Activated naive CD4-positive, alpha-beta T cell treated with anti-CD3 and anti-CD28 coated beads, Interleukin-2, amount 10 ng/mL, durations not matched to agents 7 days and 5 days (primary cell): ENCODE measurements around the gene PAFAH1B2.
A peak's percentile ranks its signal among the peaks of the same experiment; 100 is the strongest.

Experiments used
- CTCF ChIA-PET: fragments of 350-600 bp; sonication (Branson Sonifier 250); formaldehyde crosslinking; loops from one replicate; lab custom pipeline; 2021; ENCODE audit warnings: antibody characterized with exemption; lab: Charles Lee
- DNase-seq: peaks from one replicate; pipeline ENCODE4 v3.0.0-alpha.2; 2020
- H3K27ac Mint-ChIP-seq: one replicate; pipeline ENCODE4 v1.8.0; 2021; ENCODE audit warnings: mild to moderate bottlenecking, moderate library complexity, mixed read lengths
- H3K27me3 Mint-ChIP-seq: one replicate; pipeline ENCODE4 v1.8.0; 2021; ENCODE audit warnings: mild to moderate bottlenecking, mixed read lengths
- H3K36me3 Mint-ChIP-seq: one replicate; pipeline ENCODE4 v1.8.0; 2021; ENCODE audit warnings: mixed read lengths
- H3K4me1 Mint-ChIP-seq: one replicate; pipeline ENCODE4 v1.8.0; 2021; ENCODE audit warnings: mixed read lengths
- H3K4me3 Mint-ChIP-seq: one replicate; pipeline ENCODE4 v1.8.0; 2021; ENCODE audit warnings: mild to moderate bottlenecking, moderate library complexity, mixed read lengths
- H3K9me3 Mint-ChIP-seq: one replicate; pipeline ENCODE4 v1.8.0; 2021; ENCODE audit warnings: mixed read lengths

Gene PAFAH1B2

DNA sequence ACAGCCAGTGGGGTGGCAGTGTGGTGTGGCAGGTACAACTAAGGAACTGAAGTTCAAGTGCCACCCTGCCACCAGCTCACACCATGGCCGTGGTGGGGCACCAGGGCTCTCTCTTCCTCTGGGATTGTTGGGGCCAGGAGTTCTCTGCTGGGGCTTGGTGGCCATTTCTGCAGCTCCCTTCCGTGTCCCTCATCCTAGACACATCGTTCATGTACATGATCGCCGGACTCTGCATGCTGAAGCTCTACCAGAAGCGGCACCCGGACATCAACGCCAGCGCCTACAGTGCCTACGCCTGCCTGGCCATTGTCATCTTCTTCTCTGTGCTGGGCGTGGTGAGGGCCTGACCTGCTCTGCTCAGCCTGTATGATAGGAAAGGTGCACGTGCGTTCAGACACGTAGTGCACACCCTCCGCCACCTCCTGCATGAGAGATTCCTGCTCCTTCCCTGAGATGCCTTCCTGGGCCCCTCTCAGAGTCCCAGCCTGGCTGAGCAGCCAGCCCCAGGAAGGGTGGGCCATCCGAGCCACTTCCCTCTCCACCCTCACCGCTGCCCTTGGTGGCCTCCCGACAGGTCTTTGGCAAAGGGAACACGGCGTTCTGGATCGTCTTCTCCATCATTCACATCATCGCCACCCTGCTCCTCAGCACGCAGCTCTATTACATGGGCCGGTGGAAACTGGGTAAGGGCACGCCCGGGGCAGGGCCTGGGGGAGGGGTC is 47.8 kb downstream of the PAFAH1B2 start:
- Mint-ChIP-seq H3K27ac (no peak overlapping the region), H3K4me1 (peaks cover 11% of the 10 kb centered on the region), H3K4me3 (no peak overlapping the region), H3K36me3 (peaks cover 5% of the 10 kb centered on the region), H3K9me3 (no peaks in the 10 kb centered on the region), H3K27me3 (no peaks in the 10 kb centered on the region)
- no peak for DNase-seq
- CTCF ChIA-PET: interaction anchor here (3.0 kb wide), 1 partner anchor 11 kb away, joined by 14 read pairs; no protein-coding TSS in a partner anchor

GRCh38 chr11:117192401-117192875 is 48.4 kb downstream of the PAFAH1B2 start:
- no peak for DNase-seq
- Mint-ChIP-seq H3K4me1 (peaks cover 11% of the 10 kb centered on the region), H3K36me3 (peaks cover 5% of the 10 kb centered on the region), H3K9me3 (no peaks in the 10 kb centered on the region), H3K27ac (no peak overlapping the region), H3K4me3 (no peak overlapping the region), H3K27me3 (no peaks in the 10 kb centered on the region)
- CTCF ChIA-PET: interaction anchor here (3.0 kb wide), 1 partner anchor 11 kb away, joined by 14 read pairs; no protein-coding TSS in a partner anchor

DNA sequence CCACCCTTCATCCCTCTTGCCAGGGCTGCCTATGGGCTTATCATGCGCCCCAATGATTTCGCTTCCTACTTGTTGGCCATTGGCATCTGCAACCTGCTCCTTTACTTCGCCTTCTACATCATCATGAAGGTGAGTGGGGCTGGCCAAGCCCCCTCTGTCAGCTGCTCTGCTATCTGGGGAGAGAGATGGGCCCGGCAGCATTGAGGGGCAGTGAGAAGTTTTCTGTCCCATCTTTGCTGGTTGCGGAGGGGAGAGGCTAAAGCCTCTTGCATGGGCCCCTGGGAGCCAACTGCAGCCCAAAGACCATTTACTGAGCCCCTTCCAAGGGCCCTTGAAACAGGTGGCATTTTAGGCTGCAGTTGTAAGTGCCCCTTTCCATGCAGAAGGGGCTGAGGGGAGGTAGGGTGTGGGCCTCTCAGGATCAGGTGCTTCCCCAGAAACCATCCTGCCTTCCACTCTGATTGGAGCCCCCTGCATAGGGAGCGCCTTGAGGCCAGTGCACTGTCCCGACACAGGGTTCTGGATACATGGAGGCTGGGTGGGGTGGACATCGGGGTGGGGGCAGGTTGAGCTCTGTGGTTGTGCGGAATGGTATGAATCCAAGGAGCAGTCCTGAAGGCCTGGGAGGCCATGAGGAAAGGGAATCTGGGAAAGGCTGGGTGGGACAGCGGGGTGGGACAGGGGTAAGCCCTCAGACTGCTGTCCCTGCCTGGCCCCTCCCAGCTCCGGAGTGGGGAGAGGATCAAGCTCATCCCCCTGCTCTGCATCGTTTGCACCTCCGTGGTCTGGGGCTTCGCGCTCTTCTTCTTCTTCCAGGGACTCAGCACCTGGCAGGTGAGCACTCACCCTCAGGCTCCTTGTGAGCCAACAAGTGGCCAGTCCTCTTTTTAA is 49.3 kb downstream of the PAFAH1B2 start:
- H3K27ac Mint-ChIP-seq: peak overlapping the region; percentile 71
- no peak overlapping the region for H3K4me3 Mint-ChIP-seq
- peaks cover 11% of the 10 kb centered on the region for H3K4me1 Mint-ChIP-seq
- H3K9me3 Mint-ChIP-seq: no peaks in the 10 kb centered on the region
- CTCF ChIA-PET: interaction anchor here (3.0 kb wide), 1 partner anchor 12 kb away, joined by 14 read pairs; no protein-coding TSS in a partner anchor
- H3K36me3 Mint-ChIP-seq: peaks cover 5% of the 10 kb centered on the region
- DNase-seq: no peak
- no peaks in the 10 kb centered on the region for H3K27me3 Mint-ChIP-seq

DNA sequence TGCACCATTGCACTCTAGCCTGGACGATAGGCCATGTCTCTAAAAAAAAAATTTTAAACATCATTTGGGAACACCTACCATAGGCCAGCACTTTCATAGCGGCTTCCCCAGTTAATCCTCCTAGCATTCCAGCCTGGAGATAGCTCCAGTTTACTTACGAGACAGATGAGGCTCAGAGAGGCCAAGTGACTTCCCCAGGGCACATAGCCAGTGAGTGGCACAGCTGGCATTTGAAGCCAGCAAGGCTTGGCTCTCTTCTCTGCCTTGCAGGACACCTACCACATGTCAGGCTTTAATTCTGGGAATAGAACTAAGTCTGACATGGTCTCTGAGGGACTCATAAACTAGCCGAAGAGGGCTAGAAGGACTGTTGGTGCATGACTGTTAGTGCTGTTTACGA is 50.2 kb downstream of the PAFAH1B2 start:
- CTCF ChIA-PET: interaction anchor here (0.6 to 1.8 kb wide), 2 partner anchors 13 to 461 kb away, joined by 3 to 6 read pairs; no protein-coding TSS in a partner anchor

DNA sequence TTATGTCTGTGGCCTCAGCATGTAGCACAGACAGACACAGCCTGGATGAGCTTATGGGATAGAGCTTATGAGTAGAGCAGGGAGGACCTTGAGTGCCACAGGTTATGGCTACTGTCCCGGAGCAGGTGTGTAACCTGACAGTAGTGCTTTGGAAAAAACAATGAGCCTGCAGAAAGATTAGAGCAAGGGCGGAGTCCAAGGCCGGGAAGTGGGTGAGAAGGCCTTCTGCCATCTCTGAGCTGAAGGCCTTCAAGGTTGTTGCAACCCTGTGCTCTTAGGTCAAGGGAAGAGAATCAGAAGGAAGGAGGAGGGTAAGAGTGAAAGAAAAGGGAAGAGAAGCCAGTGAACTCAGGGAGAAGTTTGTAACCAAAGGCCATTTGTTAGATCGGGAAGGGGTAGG is 51.2 kb downstream of the PAFAH1B2 start:
- Mint-ChIP-seq H3K36me3 (peaks cover 5% of the 10 kb centered on the region), H3K4me3 (no peak overlapping the region), H3K27ac (no peak overlapping the region), H3K9me3 (no peaks in the 10 kb centered on the region), H3K27me3 (no peaks in the 10 kb centered on the region), H3K4me1 (peaks cover 11% of the 10 kb centered on the region)
- CTCF ChIA-PET: interaction anchor here (1.8 kb wide), 1 partner anchor 14 kb away, joined by 6 read pairs; no protein-coding TSS in a partner anchor
- no peak for DNase-seq

More for the DNA sequence above, 50.2 kb downstream of the PAFAH1B2 start:
- Mint-ChIP-seq H3K4me1 (peaks cover 11% of the 10 kb centered on the region), H3K27me3 (no peaks in the 10 kb centered on the region), H3K36me3 (peaks cover 5% of the 10 kb centered on the region), H3K9me3 (no peaks in the 10 kb centered on the region), H3K27ac (no peak overlapping the region), H3K4me3 (no peak overlapping the region)
- DNase-seq: peak; percentile 12

- no peak for DNase-seq
- CTCF ChIA-PET: interaction anchor here (1.8 kb wide), 1 partner anchor 15 kb away, joined by 6 read pairs; no protein-coding TSS in a partner anchor
- H3K27ac Mint-ChIP-seq: no peak overlapping the region
- H3K27me3 Mint-ChIP-seq: no peaks in the 10 kb centered on the region
- peaks cover 11% of the 10 kb centered on the region for H3K4me1 Mint-ChIP-seq
- peaks cover 2% of the 10 kb centered on the region for H3K36me3 Mint-ChIP-seq
- H3K9me3 Mint-ChIP-seq: no peaks in the 10 kb centered on the region
- H3K4me3 Mint-ChIP-seq: no peak overlapping the region
These were observed 51.7 kb downstream of the PAFAH1B2 start for GRCh38 chr11:117195761-117196160.

DNA sequence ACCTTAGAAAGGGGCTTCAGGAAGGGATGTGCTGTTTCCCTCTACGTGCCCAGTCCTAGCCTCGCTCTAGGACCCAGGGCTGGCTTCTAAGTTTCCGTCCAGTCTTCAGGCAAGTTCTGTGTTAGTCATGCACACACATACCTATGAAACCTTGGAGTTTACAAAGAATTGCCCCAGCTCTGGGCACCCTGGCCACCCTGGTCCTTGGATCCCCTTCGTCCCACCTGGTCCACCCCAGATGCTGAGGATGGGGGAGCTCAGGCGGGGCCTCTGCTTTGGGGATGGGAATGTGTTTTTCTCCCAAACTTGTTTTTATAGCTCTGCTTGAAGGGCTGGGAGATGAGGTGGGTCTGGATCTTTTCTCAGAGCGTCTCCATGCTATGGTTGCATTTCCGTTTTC is 52.9 kb downstream of the PAFAH1B2 start:
- Mint-ChIP-seq H3K4me1 (peaks cover 9% of the 10 kb centered on the region), H3K9me3 (no peaks in the 10 kb centered on the region), H3K36me3 (peaks cover 2% of the 10 kb centered on the region), H3K27ac (no peak overlapping the region), H3K4me3 (no peak overlapping the region), H3K27me3 (no peaks in the 10 kb centered on the region)
- CTCF ChIA-PET: interaction anchor here (1.0 to 1.8 kb wide), 4 partner anchors 15 to 25 kb away, joined by 3 to 8 read pairs (median 4); no protein-coding TSS in a partner anchor
- no peak for DNase-seq

DNA sequence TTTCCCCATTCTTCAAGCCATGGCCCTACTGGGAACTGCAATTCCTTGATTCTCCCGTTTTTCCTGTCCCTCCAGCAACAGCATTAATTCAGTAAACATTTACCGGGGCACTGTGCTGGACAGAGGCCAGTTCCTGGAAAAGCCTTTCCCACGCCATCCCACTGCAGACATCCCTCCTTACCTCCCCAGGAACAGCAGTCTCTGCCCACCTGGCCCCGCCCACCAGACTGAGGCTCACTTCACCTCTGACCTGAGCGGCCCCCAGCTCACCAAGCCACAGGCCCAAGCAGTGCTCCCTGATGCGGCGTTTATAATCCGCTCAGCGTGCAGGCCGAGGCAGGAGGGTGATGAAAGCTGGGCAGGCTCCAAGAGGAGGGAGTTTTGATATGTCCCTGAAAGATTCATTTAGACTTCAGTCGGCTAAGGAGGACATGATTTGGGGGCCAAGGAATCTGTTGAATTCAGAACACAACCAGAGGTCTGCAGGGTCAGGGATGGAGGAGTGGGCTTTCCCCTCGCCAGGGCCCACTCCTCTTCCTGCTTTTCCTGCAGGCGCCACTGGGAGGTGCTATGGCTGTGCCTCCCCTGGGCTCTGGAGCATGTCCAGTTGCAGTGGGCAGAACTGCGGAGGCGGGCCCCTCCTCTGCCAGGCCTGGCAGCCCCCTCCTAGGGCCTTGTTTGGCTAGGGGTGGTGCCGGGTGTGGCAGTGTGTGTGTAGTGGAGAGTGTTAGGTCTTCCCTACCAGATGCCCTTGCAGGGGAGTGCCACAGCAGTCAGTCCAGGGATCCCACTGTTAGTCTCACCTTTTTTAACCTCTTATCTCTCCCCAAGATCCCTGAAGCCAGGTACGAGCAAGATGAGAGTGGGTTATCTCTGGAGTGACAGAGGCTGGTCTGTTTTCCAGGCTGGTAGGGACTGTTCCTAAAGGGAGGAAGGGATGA is 53.7 kb downstream of the PAFAH1B2 start:
- no peak for DNase-seq
- no peaks in the 10 kb centered on the region for H3K9me3 Mint-ChIP-seq

GRCh38 chr11:117198613-117199012 is 54.5 kb downstream of the PAFAH1B2 start:
- H3K27ac Mint-ChIP-seq: no peak overlapping the region
- H3K4me1 Mint-ChIP-seq: peaks cover 2% of the 10 kb centered on the region

More for the DNA sequence above, 53.7 kb downstream of the PAFAH1B2 start:
- Mint-ChIP-seq H3K27me3 (no peaks in the 10 kb centered on the region), H3K4me3 (no peak overlapping the region), H3K4me1 (peaks cover 6% of the 10 kb centered on the region), H3K27ac (no peak overlapping the region), H3K36me3 (peaks cover 2% of the 10 kb centered on the region)
- CTCF ChIA-PET: interaction anchor here (1.3 to 1.8 kb wide), 3 partner anchors 17 to 26 kb away, joined by 3 to 8 read pairs (median 4); no protein-coding TSS in a partner anchor

GRCh38 chr11:117199053-117199915 is 55.2 kb downstream of the PAFAH1B2 start, which contains the start of gene TAGLN:
Gene TAGLN (plus strand): TSS chr11:117199370. CDS start chr11:117203014, 3,644 bp downstream.
- H3K36me3 Mint-ChIP-seq: peaks cover 12% of the 10 kb centered on the region
- no peaks in the 10 kb centered on the region for H3K27me3 Mint-ChIP-seq
- no peak within 1 kb of the TSS for H3K4me3 Mint-ChIP-seq
- DNase-seq: no peak
- CTCF ChIA-PET: no interaction called here
- peaks cover 2% of the 10 kb centered on the region for H3K4me1 Mint-ChIP-seq
- no peak within 1 kb of the TSS for H3K27ac Mint-ChIP-seq
- H3K9me3 Mint-ChIP-seq: no peaks in the 10 kb centered on the region

More at GRCh38 chr11:117198613-117199012, 54.5 kb downstream of the PAFAH1B2 start:
- no peak for DNase-seq
- no peaks in the 10 kb centered on the region for H3K9me3 Mint-ChIP-seq
- H3K27me3 Mint-ChIP-seq: no peaks in the 10 kb centered on the region
- peaks cover 7% of the 10 kb centered on the region for H3K36me3 Mint-ChIP-seq
- H3K4me3 Mint-ChIP-seq: no peak overlapping the region
- CTCF ChIA-PET: interaction anchor here (1.8 kb wide), 1 partner anchor 25 kb away, joined by 4 read pairs; no protein-coding TSS in a partner anchor

DNA sequence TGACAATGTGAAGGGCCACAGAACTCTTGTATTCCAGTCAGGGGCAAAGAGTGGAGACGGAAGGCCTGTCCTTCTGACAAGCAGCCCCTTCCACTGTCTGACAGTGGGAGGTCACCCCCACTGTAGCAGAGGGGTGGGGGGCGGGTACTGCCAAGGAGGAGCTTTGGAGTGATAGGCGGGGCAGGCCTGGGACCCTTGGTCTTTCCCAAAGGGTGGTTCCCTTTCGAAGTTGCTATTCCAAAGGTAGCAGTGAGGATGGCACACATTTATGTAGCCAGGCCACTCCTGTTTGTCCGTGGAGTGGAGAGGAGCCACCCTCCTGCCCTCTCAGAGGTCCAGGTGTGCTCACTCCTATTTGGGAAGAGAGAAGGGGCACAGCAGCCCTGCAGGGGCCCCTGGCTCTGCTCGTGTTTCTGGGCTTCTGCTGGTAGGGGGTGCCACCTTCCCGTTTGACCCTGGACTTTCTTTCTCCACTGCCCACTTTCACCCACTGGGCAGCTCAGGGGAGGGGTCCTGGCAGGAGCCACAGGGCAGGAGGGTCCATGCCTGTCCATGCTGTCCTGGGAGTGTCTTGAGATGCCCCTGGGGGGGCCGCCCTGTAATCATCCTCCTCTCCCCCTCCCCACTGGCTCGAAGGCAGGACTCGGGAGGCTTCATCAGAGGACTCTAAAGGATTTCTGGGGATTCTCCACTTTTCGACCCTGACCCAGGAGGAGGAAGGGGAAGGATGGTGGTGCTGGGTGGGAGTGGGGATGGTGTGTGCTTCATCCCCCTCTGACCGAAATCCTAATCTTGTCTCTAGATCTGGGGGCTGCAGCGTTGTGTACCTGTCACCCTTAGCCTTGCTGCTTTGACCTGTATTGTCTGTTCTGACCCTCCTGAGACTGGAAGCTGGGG is 56.1 kb downstream of the PAFAH1B2 start:
- CTCF ChIA-PET: interaction anchor here (1.4 kb wide), 1 partner anchor 21 kb away, joined by 3 read pairs; no protein-coding TSS in a partner anchor
- Mint-ChIP-seq H3K27ac (peak overlapping the region; percentile 15), H3K36me3 (peaks cover 17% of the 10 kb centered on the region), H3K4me3 (no peak overlapping the region), H3K9me3 (no peaks in the 10 kb centered on the region), H3K4me1 (peaks cover 1% of the 10 kb centered on the region), H3K27me3 (no peaks in the 10 kb centered on the region)
- DNase-seq: no peak
